ENCODE data around the gene VPS18.

VPS18 gene

GRCh38 chr15:40891810-40892446 lies 2.3 kb upstream of the VPS18 start:
- H3K4me3 ChIP-seq (ENCODE audit: low read depth, low read length, poor library complexity, severe bottlenecking): no peak overlapping the region
- H2AFZ ChIP-seq (ENCODE audit: low read length): no peak overlapping the region
- TF ChIP-seq CTCF (IDR thresholded peaks at IDR 0.05; ENCODE audit: low read length) (peak; percentile 78), EZH2 (IDR thresholded peaks at IDR 0.05; ENCODE audit: borderline replicate concordance, low read length) (no peak)

GRCh38 chr15:40892447-40893012 lies 1.7 kb upstream of the VPS18 start:
- TF ChIP-seq EZH2 (IDR thresholded peaks at IDR 0.05; ENCODE audit: borderline replicate concordance, low read length) (no peak), CTCF (IDR thresholded peaks at IDR 0.05; ENCODE audit: low read length) (no peak)
- Histone ChIP-seq H3K4me3 (ENCODE audit: low read depth, low read length, poor library complexity, severe bottlenecking) (no peak overlapping the region), H3K27ac (ENCODE audit: low read depth, low read length, poor library complexity, severe bottlenecking) (no peak overlapping the region)

More at GRCh38 chr15:40891810-40892446, 2.3 kb upstream of the VPS18 start:
- H3K9me3 ChIP-seq (ENCODE audit: low read length): no peaks in the 10 kb centered on the region
- H3K79me2 ChIP-seq (ENCODE audit: insufficient read depth, low read length): no peaks in the 10 kb centered on the region
- H3K4me2 ChIP-seq (ENCODE audit: low read length): no peak overlapping the region
- no peaks in the 10 kb centered on the region for H3F3A ChIP-seq (ENCODE audit: insufficient read depth, low read length)
- H3K36me3 ChIP-seq (ENCODE audit: insufficient read depth, low read length): peaks cover 11% of the 10 kb centered on the region; the same call in 1 of the 2 replicates
- H3K4me1 ChIP-seq (ENCODE audit: insufficient read depth, low read length, severe bottlenecking): peaks cover 17% of the 10 kb centered on the region
- no peak overlapping the region for H3K9ac ChIP-seq (ENCODE audit: low read length)
- H3K27ac ChIP-seq (ENCODE audit: low read depth, low read length, poor library complexity, severe bottlenecking): no peak overlapping the region
- H4K20me1 ChIP-seq (ENCODE audit: insufficient read depth, low read length): no peaks in the 10 kb centered on the region
- no peaks in the 10 kb centered on the region; the same call in 1 of the 2 replicates for H3K27me3 ChIP-seq (ENCODE audit: insufficient read depth, low read length)
- H3K9me2 ChIP-seq (ENCODE audit: low read depth, low read length): no peaks in the 10 kb centered on the region

GRCh38 chr15:40893019-40893670 lies 1.1 kb upstream of the VPS18 start:
- Histone ChIP-seq H3K9me2 (ENCODE audit: low read depth, low read length) (no peaks in the 10 kb centered on the region), H3K9me3 (ENCODE audit: low read length) (no peaks in the 10 kb centered on the region), H3K27me3 (ENCODE audit: insufficient read depth, low read length) (no peaks in the 10 kb centered on the region; the same call in 1 of the 2 replicates), H3K4me2 (ENCODE audit: low read length) (no peak overlapping the region), H3K27ac (ENCODE audit: low read depth, low read length, poor library complexity, severe bottlenecking) (no peak overlapping the region), H3K9ac (ENCODE audit: low read length) (no peak overlapping the region; the same call in 1 of the 2 replicates), H4K20me1 (ENCODE audit: insufficient read depth, low read length) (no peaks in the 10 kb centered on the region), H2AFZ (ENCODE audit: low read length) (no peak overlapping the region), H3K4me1 (ENCODE audit: insufficient read depth, low read length, severe bottlenecking) (peaks cover 17% of the 10 kb centered on the region), H3F3A (ENCODE audit: insufficient read depth, low read length) (no peaks in the 10 kb centered on the region), H3K36me3 (ENCODE audit: insufficient read depth, low read length) (peaks cover 19% of the 10 kb centered on the region; the same call in 1 of the 2 replicates), H3K79me2 (ENCODE audit: insufficient read depth, low read length) (no peaks in the 10 kb centered on the region), H3K4me3 (ENCODE audit: low read depth, low read length, poor library complexity, severe bottlenecking) (no peak overlapping the region)
- TF ChIP-seq EZH2 (IDR thresholded peaks at IDR 0.05; ENCODE audit: borderline replicate concordance, low read length) (no peak), CTCF (IDR thresholded peaks at IDR 0.05; ENCODE audit: low read length) (no peak)

More at GRCh38 chr15:40892447-40893012, 1.7 kb upstream of the VPS18 start:
- Histone ChIP-seq H3K4me2 (ENCODE audit: low read length) (no peak overlapping the region), H3K9me3 (ENCODE audit: low read length) (no peaks in the 10 kb centered on the region), H3K4me1 (ENCODE audit: insufficient read depth, low read length, severe bottlenecking) (peaks cover 17% of the 10 kb centered on the region), H3K36me3 (ENCODE audit: insufficient read depth, low read length) (peaks cover 17% of the 10 kb centered on the region; the same call in 1 of the 2 replicates), H3K27me3 (ENCODE audit: insufficient read depth, low read length) (no peaks in the 10 kb centered on the region; the same call in 1 of the 2 replicates), H3K9me2 (ENCODE audit: low read depth, low read length) (no peaks in the 10 kb centered on the region), H2AFZ (ENCODE audit: low read length) (no peak overlapping the region), H3F3A (ENCODE audit: insufficient read depth, low read length) (no peaks in the 10 kb centered on the region), H3K9ac (ENCODE audit: low read length) (no peak overlapping the region), H3K79me2 (ENCODE audit: insufficient read depth, low read length) (no peaks in the 10 kb centered on the region), H4K20me1 (ENCODE audit: insufficient read depth, low read length) (no peaks in the 10 kb centered on the region)
